ENCODE measurements around the gene ANKRD13B.
"Not testable (repeated sequence)": the region's sequence is repeated elsewhere in the genome, so short reads cannot be mapped to it uniquely, and the experiment has no call there.

The ANKRD13B gene

DNA sequence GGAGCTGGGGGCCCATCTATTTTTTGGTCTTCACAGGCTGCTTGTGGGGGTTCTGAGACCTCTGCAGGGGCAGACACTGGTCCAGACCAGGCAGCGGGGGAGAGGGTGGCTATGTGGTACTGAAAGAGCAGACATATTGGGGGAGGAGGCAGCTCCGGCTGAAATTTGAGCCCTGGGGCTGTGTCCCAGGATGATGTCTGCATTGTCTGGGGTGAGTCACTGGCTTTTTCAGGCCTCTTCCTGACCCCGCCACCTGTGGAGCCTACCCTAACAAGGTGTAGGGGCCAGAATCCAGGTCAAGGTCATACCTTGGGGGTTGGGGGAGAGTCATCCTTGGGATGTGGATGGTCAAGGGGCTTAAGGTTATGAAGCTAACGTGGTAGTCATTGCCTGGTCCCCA is 27.3 kb downstream of the ANKRD13B start:
- no peak for DNase-seq

DNA sequence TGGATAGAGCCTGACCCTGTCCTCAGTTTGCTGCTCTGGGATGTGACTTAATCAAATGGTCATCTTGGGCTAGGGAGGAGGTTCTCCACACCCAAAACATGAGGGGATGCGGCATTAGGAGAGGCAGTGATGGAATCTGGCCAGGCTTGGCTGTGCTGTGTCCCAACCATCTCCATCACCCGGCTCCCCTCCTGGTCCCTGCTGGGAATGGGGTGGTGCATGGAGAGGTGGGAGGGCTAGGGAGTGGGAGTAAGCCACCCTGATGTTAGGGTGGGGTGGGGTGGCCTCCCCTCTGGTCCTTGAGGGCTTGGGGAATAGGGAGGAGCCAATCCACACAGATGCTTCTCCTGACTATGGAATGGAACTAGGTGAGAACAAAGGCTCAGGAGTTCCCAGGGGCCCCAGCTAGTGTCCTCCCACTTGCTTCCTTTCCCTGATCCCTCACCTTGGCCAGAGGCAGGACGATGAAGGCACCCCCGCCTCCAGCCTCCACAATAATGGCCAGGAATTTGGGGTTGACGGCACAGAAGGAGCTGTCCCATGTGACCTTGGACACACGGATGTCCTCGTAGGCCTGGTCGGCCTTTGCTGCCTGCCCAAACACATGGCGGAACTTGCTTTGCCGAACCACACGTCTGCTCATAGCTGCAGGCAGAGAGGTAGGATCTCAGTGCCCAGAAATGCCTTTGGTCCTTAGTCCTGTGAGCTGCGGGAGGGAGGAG is 28.0 kb downstream of the ANKRD13B start:
- DNase-seq, result no peak

DNA sequence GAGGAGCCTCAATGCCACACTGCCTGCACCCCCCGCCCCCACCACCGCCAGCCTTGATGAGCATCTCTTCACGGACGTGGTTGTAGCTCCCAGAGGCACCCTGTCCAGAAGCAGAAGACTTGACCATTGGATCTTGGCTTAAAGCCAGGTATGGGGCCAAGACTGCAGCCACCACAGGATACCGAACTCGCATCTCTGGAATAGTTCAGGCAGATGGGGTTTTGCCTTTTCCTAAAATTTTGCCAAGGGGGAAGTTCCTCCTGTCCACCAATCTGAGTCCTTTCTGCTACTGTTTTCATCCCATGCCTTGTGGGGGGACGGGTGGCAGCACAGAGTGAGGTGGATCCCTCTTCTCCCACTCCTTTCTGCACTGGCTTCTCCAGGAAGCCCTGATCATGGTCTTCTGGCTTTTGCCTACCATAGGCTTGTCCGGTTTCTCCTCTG is 28.8 kb downstream of the ANKRD13B start:
- DNase-seq, result no peak

DNA sequence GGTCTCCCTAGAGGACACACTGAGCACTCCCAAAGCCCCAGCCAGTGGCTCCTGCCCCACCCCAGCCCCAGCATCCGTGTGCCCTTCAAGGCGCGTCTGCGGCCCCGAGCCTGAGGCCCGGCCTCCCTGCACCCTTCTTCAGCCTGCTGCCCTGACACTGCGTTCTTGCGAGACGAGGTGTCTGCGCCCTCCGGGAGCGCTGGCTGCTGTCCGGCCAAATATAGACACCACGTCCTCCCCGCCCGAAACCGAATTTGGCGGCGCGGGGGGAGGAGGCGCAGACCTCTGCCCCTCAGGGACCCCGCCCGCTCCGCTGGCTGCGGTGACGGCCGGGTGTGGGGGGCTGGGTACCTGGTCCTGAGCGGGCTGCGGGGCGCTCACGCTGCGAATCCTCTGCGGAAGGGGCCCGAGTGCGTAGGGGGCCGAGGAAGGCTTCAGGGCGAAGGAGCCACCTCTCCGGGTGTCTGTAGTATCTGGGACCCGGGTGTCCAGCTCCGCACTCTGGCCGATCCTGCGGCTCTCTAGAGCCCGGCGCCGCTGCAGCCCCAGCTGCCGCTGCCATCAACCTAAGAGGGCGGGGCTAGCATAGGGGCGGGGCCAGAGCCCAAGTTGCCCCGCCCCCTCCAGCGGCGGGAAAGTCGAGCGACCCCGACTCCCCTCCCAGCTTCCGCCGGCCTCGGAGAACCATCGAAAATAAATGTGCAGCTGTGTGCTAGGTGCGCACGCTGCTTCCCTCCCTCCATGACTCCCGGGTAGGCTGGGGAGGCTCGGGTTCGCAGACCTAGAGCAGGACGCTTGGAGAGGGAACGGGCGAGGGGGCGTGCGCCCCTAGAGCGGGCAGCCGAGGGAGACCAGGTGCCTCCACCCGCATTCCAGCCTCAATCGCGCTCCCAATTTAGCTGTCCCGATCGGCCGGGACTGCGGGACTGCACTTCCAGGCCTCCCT is 29.7 kb downstream of the ANKRD13B start, which contains the start of gene CORO6:
Gene CORO6 (minus strand): TSS at position 576 of the 946 bp plus-strand sequence. CDS start 1,491 bp downstream, outside the sequence.
- DNase-seq, result peak; percentile 21

DNA sequence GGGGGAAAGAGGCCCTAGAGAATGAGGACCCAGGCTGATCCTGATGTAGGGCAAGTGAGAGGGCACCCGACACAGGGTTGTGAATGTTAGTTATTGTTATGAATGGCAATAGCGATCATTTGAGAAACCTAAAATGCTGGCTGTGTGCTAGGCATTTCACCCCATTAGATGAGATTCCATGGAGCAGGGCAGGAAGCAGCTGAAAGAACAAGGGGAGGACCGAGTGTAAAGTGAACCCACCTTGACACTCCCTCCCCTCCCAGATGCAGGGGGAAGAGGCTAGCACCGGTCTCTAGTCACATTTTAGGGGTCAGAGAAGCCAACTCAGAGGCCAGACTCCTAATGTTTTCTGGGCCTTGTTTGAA is 30.3 kb downstream of the ANKRD13B start:
- DNase-seq, result no peak

DNA sequence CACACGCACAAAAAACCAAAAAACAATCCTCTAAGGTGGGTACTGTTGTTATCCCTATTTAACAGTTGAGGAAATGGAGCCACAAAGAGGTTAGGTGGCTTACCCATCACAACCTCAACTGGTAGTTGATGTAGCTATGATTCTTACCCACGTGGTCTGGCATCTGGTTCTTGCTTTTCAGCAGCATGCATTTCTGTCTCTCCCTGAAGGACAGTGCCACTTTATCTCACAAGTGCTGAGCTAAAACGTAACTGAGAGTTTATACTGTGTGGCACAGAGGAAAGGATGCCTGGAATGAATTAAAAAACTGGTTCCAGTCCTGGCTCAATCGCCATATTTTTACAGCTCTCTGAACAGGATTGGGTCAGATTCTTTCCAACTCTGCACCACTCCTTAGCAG is 31.7 kb downstream of the ANKRD13B start:
- no peak for DNase-seq

DNA sequence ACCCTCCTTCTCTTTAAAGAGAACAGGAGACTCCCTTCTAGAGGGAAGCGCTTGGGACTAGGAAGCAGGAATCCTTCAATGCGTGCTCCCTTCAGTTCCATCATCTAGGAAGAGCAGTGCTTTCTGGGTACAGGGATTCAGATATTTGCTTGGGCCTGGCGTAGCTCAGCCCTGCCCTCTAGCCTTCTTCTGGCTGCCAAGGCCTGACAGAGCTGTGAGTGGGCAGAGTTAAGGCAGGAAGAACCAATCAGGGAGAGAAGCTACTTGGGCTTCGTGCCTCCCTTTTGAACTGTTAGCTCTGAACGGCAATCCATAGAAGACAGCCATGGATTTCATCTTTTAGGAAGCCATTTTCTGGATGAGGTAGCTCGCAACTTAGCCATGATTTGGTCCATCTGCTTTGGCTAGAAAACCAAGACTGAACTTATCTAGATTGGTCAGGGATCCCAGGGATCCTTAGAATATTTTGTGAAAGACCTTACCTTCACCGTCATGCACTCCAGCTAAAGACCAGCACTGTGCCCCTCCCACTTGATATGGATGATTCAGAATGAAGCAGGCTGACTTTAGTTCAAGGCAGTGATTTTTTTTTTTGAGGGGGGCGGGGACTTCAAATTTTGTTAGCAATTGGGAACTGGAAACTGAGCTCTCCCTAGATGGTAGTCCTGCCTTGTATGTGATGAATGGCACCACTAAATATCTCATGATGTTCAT is 32.3 kb downstream of the ANKRD13B start:
- no peak for DNase-seq

DNA sequence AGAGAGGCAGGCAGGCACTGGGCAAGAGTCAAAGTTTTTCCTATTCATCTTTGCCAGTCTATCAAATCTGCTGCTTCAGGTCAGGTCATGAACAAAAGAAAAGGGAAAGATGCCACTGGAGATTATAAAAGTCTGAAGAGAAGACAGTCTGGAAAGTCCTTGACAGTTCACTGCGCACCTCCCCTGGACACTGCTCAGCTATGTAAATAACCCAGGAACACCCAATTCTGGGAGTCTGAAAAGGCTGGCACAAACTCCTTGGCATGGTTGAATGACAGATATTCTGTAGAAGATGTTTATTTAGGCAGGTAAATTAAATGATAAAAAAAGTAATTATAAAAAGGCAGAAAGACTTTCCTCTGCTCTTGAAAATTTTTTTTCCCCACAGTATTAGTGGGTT is 35.0 kb downstream of the ANKRD13B start:
- no peak for DNase-seq

DNA sequence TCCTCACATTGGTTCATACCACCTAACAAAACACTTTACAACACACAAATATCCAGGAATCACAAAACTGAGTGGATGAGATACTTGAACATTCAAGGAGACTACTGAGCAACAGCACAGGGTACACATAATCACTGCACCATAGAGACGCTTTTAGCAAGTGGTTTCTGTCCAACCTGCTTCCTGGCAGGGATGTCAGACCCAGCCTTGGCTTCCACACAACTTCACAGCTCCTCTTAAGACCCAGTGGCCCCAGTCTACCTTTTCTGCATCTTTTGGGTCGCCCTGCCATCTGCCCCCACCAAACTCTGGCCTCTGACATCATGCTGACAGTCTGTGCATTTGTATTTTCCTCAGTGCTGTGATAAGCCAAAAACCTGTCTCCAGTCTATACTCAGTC is 35.7 kb downstream of the ANKRD13B start:
- no peak for DNase-seq

DNA sequence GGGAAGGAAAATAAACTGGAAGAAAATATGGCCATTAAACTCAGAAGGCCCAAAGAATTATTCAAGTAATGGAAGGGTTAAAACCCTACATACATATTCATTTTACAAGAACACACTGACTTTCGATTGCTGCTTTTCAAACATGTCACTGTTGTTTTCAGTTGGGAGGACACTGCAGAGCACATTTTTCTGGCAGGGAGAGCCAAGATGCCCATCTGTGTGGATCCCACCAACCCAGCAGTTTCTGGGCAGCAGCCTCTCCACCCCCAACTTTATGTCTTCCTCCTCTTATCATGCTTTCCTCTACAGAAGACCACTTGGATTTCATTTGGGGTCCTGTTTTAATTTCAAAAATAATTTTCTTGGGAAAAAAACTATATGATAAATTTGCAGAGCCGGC is 36.9 kb downstream of the ANKRD13B start:
- DNase-seq, result no peak

DNA sequence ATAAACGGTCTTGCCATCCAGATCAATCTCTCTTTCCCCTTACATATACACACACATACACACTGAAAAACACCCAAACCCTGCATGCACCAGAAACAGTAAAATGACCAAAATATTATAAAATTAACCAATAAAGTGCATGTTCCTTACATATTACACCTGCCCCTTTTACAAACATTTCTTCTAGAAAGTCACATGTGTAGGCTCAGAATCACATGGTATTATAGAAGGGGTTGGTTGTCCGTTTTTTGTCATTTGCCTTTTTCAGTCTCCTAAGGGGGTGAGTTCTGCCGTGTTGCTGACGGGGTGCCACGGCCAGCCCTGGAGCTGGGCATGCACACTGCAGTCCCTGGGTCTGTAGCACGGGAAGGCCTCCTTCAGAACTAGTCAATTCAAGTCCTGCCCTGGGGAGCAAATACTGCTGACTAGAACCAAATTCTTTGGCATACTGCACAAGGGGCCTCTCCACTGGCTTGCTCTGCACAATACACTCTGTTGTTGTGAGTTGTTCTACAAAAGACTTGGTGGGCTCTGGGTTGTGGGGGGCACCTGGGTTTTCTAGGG is 37.8 kb downstream of the ANKRD13B start:
- DNase-seq, result no peak

DNA sequence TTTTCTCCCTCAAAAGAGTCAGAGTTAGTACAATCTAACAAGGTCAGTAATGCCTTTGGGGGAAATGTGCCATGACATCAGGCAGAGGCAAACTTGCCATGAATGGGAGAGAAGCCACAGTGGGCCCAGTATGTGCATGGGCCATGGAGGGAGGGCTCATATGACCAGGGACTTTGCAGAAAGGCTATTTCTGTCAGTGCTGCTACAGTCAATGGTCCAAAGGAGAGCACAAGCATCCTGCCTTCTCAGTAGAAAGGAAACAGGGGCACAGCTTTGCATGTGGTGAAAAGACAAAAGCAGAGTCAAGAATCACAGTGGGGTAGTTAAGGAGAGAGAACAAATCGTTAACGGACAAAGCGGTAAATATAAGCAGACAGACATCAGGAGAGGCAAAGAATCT is 41.0 kb downstream of the ANKRD13B start:
- no peak for DNase-seq

DNA sequence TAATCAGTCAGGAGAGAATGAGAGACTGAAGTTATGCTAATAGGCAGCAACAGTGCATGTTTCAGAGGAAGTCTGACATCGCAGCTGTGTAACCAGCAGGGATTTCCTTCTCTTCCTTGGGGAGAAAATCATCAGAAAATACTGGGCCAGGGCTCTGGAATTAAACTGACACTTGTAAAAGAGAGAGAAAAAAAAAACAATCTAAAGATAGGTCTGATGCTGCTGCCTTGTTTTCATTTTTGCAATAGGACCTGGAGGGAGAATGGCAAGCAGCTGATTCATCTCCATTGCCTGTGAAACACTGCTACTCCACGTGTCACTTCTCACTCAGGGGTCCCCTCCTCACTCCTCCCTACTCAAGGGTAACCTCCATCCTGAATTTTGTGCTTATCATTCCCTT is 47.5 kb downstream of the ANKRD13B start:
- no peak for DNase-seq

DNA sequence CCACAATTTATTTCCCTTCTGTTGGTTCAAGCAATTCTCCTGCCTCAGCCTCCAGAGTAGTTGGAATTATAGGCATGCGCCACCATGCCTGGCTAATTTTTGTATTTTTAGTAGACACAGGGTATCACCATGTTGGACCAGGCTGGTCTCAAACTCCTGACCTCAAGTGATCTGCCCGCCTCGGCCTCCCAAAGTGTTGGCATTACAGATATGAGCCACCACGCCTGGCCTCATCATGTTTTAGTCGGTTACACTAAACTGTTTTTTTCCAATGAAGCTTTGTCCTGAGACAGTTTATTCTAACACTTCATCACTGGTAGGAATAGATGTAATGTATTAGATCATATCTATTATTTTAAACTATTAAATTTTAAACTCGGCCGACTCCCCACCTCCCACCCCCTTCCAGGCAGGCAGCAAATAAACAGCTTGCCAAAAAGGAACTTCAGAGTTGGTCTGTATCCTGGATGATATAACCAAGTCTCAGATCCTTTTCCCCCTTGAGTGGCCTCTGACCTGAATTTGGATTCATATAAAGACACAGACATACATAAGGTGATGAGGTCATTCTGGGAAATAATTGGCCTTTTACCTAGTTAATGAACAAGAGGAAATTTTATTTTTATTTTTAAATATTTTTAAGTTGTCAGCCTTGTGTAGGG is 48.2 kb downstream of the ANKRD13B start:
- no peak for DNase-seq

DNA sequence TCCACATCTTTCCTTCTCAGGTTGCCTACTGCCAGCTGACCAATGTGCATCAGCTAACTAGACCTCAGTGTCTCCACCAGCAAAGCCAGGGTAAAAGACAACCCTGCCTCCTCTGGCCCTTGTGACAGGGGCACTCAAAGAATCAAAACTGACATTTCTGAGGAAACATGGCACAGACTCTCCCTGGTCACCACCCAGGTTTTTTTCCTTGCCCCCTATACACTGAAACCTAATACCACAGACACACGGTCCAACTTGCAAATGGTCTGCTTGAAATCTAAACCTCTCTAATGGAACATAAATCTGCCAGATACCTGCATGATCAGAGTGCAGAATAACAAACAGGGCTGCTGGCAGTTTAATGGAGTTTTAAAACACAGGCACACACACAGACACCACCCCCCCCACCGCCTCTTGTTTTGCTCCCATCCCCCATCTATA is 49.3 kb downstream of the ANKRD13B start:
- peak; percentile 28 for DNase-seq

DNA sequence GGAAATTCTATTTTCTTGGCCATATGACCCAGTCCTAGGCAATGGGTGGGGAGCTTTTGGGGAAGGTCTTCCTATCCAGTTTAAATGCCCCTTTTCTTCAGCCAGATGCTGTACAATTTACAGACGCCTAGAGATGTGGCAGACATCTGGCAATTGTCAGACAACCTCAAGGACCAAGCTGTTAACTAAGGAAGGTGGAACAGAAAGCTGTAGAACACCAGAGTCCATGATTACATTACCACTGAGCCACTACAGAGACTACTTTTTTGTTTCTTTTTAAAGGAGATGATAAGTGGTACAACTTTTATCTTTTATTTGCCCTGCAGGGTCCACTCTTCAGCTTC is 50.9 kb downstream of the ANKRD13B start:
- no peak for DNase-seq

DNA sequence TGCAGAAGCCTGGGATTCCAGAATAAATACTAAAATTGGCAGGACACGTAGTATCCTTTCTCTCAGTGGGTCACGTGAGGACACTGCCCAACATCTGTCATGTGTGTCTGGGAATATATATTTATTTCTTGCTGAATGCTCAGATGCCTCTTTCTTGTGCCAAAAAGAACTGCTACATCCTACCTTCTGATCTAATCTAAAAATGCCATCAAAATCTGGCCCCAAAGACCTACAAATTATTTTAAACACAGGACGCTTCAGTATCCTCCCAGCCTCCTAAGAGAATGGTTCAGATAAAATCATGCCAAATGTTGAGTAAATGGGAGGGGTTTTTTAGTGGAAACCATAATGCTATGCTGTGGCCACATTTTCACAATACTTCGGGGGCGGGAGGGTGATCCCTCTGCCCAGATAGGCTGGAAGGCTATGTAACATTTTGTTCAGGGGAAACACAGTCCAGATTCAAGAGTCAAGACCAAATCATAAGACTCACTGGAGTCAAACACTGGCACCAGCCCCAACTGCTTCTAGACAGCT is 52.7 kb downstream of the ANKRD13B start:
- no peak for DNase-seq

DNA sequence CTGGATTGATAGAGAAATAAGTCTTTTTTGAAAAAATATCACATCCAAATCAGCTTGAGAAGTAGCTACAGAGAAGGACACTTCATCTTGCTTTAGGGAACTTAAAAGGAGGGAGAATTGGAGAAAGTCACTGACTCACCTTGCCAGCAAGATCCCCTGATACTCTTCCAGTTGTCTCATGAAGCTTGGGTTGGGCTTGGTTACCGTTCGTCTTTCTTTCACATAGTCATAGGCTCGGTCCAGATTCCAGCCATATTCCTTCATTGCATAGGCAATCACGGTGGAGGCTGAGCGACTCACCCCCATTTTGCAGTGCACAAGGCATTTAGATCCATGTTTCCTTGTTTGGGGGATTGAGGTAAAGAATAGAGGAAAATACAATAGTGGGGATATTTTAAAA is 55.1 kb downstream of the ANKRD13B start:
- no peak for DNase-seq

DNA sequence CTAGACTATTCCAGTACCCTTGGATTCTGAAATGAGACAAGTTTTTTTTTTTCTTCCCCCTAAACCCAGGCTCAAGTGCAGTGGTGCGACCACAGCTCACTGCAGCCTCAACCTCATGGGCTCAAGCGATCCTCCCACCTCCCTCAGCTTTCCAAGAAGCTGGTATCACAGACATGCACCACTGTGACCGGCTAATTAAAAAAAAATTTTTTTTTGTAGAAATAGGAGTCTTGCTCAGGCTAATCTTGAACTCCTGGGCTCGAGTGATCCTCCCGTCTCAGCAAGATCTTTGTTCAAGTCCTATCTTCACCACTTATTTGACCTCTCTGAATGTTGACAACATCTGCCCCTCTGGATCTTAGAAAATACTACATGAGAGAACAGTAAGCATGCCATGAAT is 56.4 kb downstream of the ANKRD13B start:
- DNase-seq, result no peak

DNA sequence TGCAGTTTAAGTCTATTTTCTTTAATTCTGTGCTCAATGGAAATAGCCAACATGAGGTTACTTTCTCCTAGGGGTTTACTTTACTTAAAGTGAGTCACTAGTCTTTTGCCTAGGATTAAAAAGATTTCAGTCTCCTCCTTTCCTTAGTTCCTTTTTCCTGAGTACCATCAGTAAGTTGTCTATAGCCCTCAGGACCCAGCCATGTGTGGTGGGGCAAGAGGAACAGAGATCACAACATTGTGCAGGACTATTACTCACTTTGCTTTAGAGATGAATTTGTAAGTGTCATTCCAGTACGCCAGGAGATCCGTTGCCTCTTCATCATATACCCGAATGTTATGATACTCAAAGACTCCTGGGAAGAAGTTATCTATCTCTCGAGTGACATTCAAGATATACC is 57.5 kb downstream of the ANKRD13B start:
- DNase-seq, result no peak

DNA sequence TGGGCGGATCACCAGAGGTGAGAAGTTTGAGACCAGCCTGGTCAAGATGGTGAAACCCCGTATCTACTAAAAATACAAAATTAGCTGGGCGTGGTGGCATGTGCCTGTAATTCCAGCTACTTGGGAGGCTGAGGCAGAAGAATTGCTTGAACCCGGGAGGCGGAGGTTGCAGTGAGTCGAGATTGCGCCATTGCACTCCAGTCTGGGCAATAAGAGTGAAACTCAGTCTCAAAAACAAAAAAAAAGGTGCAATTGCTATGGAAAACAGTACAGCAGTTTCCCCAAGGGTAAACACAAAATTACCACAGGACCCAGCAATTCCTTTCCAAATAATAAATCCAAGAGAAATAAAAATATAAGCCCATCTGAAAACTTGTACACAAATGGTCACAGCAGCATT is 59.0 kb downstream of the ANKRD13B start:
- not testable (repeated sequence) for DNase-seq

DNA sequence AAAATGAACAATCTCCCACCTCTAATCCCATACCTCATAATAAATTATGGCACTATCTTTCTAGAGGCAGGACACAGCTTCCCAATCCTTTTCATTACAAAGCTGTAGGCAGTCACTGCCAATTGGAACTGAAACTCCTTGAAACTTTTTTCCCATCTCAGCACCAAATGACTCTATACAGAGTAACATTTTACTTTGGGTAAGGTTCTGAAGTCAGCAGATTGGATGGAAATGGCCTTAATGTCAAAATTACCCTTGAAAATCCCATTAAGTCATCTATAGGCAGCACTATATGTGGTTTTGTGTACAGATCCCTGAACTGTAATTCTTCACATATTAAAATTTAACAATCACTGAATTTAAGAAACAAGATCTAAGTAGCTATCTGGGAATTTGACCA is 60.0 kb downstream of the ANKRD13B start:
- no peak for DNase-seq
